ENCODE data around the gene ABCD3.
"Not testable (repeated sequence)": the region's sequence is repeated elsewhere in the genome, so short reads cannot be mapped to it uniquely, and the experiment has no call there.

- not testable (repeated sequence) for TF ChIP-seq POLR2A (IDR thresholded peaks at IDR 0.05; ENCODE audit: low read depth, low read length); TAF1 (IDR thresholded peaks at IDR 0.05; ENCODE audit: borderline replicate concordance, low read depth, low read length)
Observed at GRCh38 chr1:94566436-94566835, 148.2 kb downstream of the ABCD3 start.

All from GM12892 (cell line).